Measurements from ENCODE around the gene PHLPP1. TPM values are rescaled to one million over a fixed set of nuclear protein-coding genes. Genes with fewer than 3 reads are reported as not detected.

PHLPP1 gene
- total RNA-seq, 1 experiment from 2014 or later, result 14.7 TPM

DNA sequence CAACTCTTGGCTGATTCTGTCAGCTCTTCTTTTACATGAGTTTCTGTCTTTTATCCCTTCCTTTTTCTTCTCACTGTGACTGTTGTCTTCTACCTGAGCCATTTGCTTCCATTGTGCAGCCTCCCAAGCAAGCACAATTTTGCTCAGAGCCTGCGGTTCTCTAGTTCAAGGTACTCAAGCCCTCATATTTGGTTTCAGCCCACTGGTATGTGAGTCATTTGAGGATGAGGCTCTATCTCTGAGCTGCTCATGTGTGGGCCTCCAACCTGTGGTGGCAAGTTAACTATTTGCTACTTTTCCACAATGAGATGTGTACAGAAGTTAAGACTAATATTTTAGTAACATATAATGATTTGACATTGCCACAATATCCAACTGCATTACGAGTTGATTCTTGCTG is 183.0 kb downstream of the PHLPP1 start:
- ATAC-seq (no peak), DNase-seq (ENCODE audit: low read depth, low spot score) (no peak)
- TF ChIP-seq FOSL1 (IDR thresholded peaks at IDR 0.05; ENCODE audit: low read depth) (no peak), YY1 (IDR thresholded peaks at IDR 0.05; ENCODE audit: extremely low read depth, insufficient replicate concordance, low read depth, low read length) (no peak)
- TF ChIP-seq, protein P1, sequence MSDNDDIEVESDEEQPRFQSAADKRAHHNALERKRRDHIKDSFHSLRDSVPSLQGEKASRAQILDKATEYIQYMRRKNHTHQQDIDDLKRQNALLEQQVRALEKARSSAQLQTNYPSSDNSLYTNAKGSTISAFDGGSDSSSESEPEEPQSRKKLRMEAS (IDR thresholded peaks at IDR 0.05), result no peak
- TF ChIP-seq, protein P2, sequence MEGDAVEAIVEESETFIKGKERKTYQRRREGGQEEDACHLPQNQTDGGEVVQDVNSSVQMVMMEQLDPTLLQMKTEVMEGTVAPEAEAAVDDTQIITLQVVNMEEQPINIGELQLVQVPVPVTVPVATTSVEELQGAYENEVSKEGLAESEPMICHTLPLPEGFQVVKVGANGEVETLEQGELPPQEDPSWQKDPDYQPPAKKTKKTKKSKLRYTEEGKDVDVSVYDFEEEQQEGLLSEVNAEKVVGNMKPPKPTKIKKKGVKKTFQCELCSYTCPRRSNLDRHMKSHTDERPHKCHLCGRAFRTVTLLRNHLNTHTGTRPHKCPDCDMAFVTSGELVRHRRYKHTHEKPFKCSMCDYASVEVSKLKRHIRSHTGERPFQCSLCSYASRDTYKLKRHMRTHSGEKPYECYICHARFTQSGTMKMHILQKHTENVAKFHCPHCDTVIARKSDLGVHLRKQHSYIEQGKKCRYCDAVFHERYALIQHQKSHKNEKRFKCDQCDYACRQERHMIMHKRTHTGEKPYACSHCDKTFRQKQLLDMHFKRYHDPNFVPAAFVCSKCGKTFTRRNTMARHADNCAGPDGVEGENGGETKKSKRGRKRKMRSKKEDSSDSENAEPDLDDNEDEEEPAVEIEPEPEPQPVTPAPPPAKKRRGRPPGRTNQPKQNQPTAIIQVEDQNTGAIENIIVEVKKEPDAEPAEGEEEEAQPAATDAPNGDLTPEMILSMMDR (IDR thresholded peaks at IDR 0.05 in 2 of 3, conservative IDR thresholded peaks at IDR 0.05 in 1 of 3; ENCODE audit: borderline replicate concordance in 1 of 3, insufficient read depth in 1 of 3, low read depth in 2 of 3, low read length in 2 of 3), result no peak
- intact Hi-C loops (cut with micrococcal nuclease), result no loop called here
- POLR2A ChIA-PET, result no interaction called here
- H3K9me2 ChIP-seq (ENCODE audit: insufficient read depth), result no peaks in the 10 kb centered on the region
- H3K4me1 ChIP-seq (ENCODE audit: control insufficient read depth in 1 of 2, insufficient read depth in 2 of 2, low read length in 2 of 2), result no peaks in the 10 kb centered on the region
- no peak overlapping the region for H3K4me3 ChIP-seq (replicated peaks in 1 of 2; ENCODE audit: low read depth in 1 of 2, low read length in 2 of 2)
- H3K4me2 ChIP-seq (ENCODE audit: low read length), result no peak overlapping the region
- no peaks in the 10 kb centered on the region for H3K79me2 ChIP-seq (ENCODE audit: insufficient read depth, low read length)
- no peak overlapping the region for H3K9ac ChIP-seq (ENCODE audit: low read length)
- no TSS peak for BruUV-seq (replicated peaks)
- H4K20me1 ChIP-seq (ENCODE audit: insufficient read depth), result no peaks in the 10 kb centered on the region
- CTCF ChIA-PET, result no interaction called here
- H3K36me3 ChIP-seq (ENCODE audit: control insufficient read depth in 1 of 2, insufficient read depth in 2 of 2, low read length in 2 of 2), result no peaks in the 10 kb centered on the region
- no peak overlapping the region for H2AFZ ChIP-seq (ENCODE audit: low read depth, low read length, poor library complexity, severe bottlenecking)
- no peak overlapping the region for H3K27ac ChIP-seq (ENCODE audit: low read depth, low read length)
- H3K27me3 ChIP-seq (ENCODE audit: insufficient read depth, low read length), result no peaks in the 10 kb centered on the region
- RAD21 ChIA-PET (ENCODE audit: low non-redundant PET in 1 of 2, low total read pairs in 2 of 2, uncharacterized antibody in 2 of 2, unreplicated experiment in 2 of 2), result no interaction called here
- no peaks in the 10 kb centered on the region for H3K9me3 ChIP-seq (ENCODE audit: control insufficient read depth in 1 of 2, insufficient read depth in 1 of 2, low read depth in 1 of 2, low read length in 2 of 2)

DNA sequence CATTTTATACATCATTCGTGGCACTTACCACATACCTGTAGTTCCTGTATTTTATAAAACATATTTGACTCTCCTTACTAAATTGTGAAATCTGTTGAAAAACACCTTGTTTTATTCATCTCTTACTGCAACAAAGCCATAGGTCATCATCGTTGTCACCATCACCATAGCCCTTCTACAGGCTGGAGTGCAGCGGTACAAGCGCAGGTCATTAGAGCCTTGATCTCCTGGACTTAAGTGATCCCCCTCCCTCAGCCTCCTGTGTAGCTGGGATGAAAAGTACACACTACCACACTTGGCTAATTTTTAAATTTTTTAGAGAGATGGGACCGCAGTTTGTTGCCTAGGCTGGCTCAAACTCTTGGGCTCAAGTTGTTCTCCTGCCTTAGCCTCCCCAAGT is 184.2 kb downstream of the PHLPP1 start:
- no TSS peak for BruUV-seq (replicated peaks)
- TF ChIP-seq CBX3 (IDR thresholded peaks at IDR 0.05; ENCODE audit: low read depth) (no peak), FOSL1 (IDR thresholded peaks at IDR 0.05; ENCODE audit: low read depth) (no peak), YY1 (IDR thresholded peaks at IDR 0.05; ENCODE audit: extremely low read depth, insufficient replicate concordance, low read depth, low read length) (no peak)
- TF ChIP-seq, protein P3, sequence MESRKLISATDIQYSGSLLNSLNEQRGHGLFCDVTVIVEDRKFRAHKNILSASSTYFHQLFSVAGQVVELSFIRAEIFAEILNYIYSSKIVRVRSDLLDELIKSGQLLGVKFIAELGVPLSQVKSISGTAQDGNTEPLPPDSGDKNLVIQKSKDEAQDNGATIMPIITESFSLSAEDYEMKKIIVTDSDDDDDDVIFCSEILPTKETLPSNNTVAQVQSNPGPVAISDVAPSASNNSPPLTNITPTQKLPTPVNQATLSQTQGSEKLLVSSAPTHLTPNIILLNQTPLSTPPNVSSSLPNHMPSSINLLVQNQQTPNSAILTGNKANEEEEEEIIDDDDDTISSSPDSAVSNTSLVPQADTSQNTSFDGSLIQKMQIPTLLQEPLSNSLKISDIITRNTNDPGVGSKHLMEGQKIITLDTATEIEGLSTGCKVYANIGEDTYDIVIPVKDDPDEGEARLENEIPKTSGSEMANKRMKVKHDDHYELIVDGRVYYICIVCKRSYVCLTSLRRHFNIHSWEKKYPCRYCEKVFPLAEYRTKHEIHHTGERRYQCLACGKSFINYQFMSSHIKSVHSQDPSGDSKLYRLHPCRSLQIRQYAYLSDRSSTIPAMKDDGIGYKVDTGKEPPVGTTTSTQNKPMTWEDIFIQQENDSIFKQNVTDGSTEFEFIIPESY (IDR thresholded peaks at IDR 0.05; ENCODE audit: extremely low read depth, insufficient replicate concordance, low read length), result no peak

More for the DNA sequence above, 184.2 kb downstream of the PHLPP1 start:
- no peaks in the 10 kb centered on the region for H3K79me2 ChIP-seq (ENCODE audit: insufficient read depth, low read length)
- H2AFZ ChIP-seq (ENCODE audit: low read depth, low read length, poor library complexity, severe bottlenecking), result no peak overlapping the region
- H3K27me3 ChIP-seq (ENCODE audit: insufficient read depth, low read length), result no peaks in the 10 kb centered on the region
- ChIA-PET RAD21 (ENCODE audit: low non-redundant PET in 1 of 2, low total read pairs in 2 of 2, uncharacterized antibody in 2 of 2, unreplicated experiment in 2 of 2) (no interaction called here), CTCF (no interaction called here), POLR2A (no interaction called here)
- H3K36me3 ChIP-seq (ENCODE audit: control insufficient read depth in 1 of 2, insufficient read depth in 2 of 2, low read length in 2 of 2), result no peaks in the 10 kb centered on the region
- H3K4me2 ChIP-seq (ENCODE audit: low read length), result no peak overlapping the region
- H3K4me3 ChIP-seq (replicated peaks in 1 of 2; ENCODE audit: low read depth in 1 of 2, low read length in 2 of 2), result no peak overlapping the region
- peaks cover 3 to 6% of the 10 kb centered on the region in 2 experiments for H3K4me1 ChIP-seq (ENCODE audit: control insufficient read depth in 1 of 2, insufficient read depth in 2 of 2, low read length in 2 of 2)
- H3K27ac ChIP-seq (ENCODE audit: low read depth, low read length), result no peak overlapping the region
- H3K9me2 ChIP-seq (ENCODE audit: insufficient read depth), result no peaks in the 10 kb centered on the region
- intact Hi-C loops (cut with micrococcal nuclease), result no loop called here
- H3K9me3 ChIP-seq (ENCODE audit: control insufficient read depth in 1 of 2, insufficient read depth in 1 of 2, low read depth in 1 of 2, low read length in 2 of 2), result no peaks in the 10 kb centered on the region
- DNase-seq (ENCODE audit: low read depth, low spot score), result no peak
- no peak overlapping the region for H3K9ac ChIP-seq (ENCODE audit: low read length)
- no peaks in the 10 kb centered on the region for H4K20me1 ChIP-seq (ENCODE audit: insufficient read depth)
- no peak for ATAC-seq

Measured in HCT116 (cell line).